ENCODE measurements around the gene GABBR2. TPM values are rescaled to one million over a fixed set of nuclear protein-coding genes. Genes with fewer than 3 reads are reported as not detected.

GABBR2 gene
- total RNA-seq, 4 donors from 2014 or later, result under 0.01 to 0.62 TPM; not detected in 2

- Histone ChIP-seq H3K27me3 (no peaks in the 10 kb centered on the region), H3K9me3 (peaks cover 0 to 9% of the 10 kb centered on the region in 2 donors), H3K27ac (no peak overlapping the region), H3K36me3 (no peaks in the 10 kb centered on the region), H3K4me3 (no peak overlapping the region), H3K4me1 (no peaks in the 10 kb centered on the region)
- intact Hi-C loops (cut with DNase I; ENCODE audit: low total_unique reads), result no loop called here
- TF ChIP-seq CTCF (IDR thresholded peaks at IDR 0.05), result no peak
- TF ChIP-seq POLR2A (IDR thresholded peaks at IDR 0.05), result no peak
- no peak for DNase-seq
Observed at GRCh38 chr9:98347642-98348041, 361.1 kb downstream of the GABBR2 start.

- no peak overlapping the region for H3K27ac ChIP-seq
- H3K36me3 ChIP-seq, result no peaks in the 10 kb centered on the region
- H3K27me3 ChIP-seq, result no peaks in the 10 kb centered on the region
- intact Hi-C loops (cut with DNase I; ENCODE audit: low total_unique reads), result no loop called here
- H3K4me3 ChIP-seq, result no peak overlapping the region
- TF ChIP-seq CTCF (IDR thresholded peaks at IDR 0.05) (no peak), POLR2A (IDR thresholded peaks at IDR 0.05) (no peak)
- H3K4me1 ChIP-seq, result no peaks in the 10 kb centered on the region
- no peak for DNase-seq
- H3K9me3 ChIP-seq, result no peaks in the 10 kb centered on the region
Observed at GRCh38 chr9:98345011-98345410, 363.7 kb downstream of the GABBR2 start.

GRCh38 chr9:98344581-98344980 is 364.2 kb downstream of the GABBR2 start:
- no peak overlapping the region for H3K27ac ChIP-seq
- no peaks in the 10 kb centered on the region for H3K9me3 ChIP-seq

GRCh38 chr9:98342820-98343210 is 365.9 kb downstream of the GABBR2 start:
- H3K4me1 ChIP-seq, result no peaks in the 10 kb centered on the region
- intact Hi-C loops (cut with DNase I; ENCODE audit: low total_unique reads), result no loop called here
- H3K27ac ChIP-seq, result no peak overlapping the region
- no peak overlapping the region for H3K4me3 ChIP-seq
- no peak for DNase-seq
- no peaks in the 10 kb centered on the region for H3K36me3 ChIP-seq
- H3K9me3 ChIP-seq, result no peaks in the 10 kb centered on the region
- no peaks in the 10 kb centered on the region for H3K27me3 ChIP-seq
- TF ChIP-seq CTCF (IDR thresholded peaks at IDR 0.05) (no peak), POLR2A (IDR thresholded peaks at IDR 0.05) (no peak)

More at GRCh38 chr9:98344581-98344980, 364.2 kb downstream of the GABBR2 start:
- no peak for DNase-seq
- Histone ChIP-seq H3K4me3 (no peak overlapping the region), H3K27me3 (no peaks in the 10 kb centered on the region), H3K36me3 (no peaks in the 10 kb centered on the region), H3K4me1 (no peaks in the 10 kb centered on the region)
- TF ChIP-seq CTCF (IDR thresholded peaks at IDR 0.05) (no peak), POLR2A (IDR thresholded peaks at IDR 0.05) (no peak)
- intact Hi-C loops (cut with DNase I; ENCODE audit: low total_unique reads), result no loop called here

- Histone ChIP-seq H3K4me3 (no peak overlapping the region), H3K4me1 (no peaks in the 10 kb centered on the region), H3K27me3 (no peaks in the 10 kb centered on the region), H3K27ac (no peak overlapping the region), H3K36me3 (no peaks in the 10 kb centered on the region), H3K9me3 (no peaks in the 10 kb centered on the region)
- DNase-seq, result no peak
- intact Hi-C loops (cut with DNase I; ENCODE audit: low total_unique reads), result no loop called here
- TF ChIP-seq CTCF (IDR thresholded peaks at IDR 0.05) (no peak), POLR2A (IDR thresholded peaks at IDR 0.05) (no peak)
Observed at GRCh38 chr9:98342098-98342819, 366.5 kb downstream of the GABBR2 start.

Measured in uterus (tissue), 4 donors.